ENCODE measurements around the gene PRMT3. TPM values are rescaled to one million over a fixed set of nuclear protein-coding genes. Genes with fewer than 3 reads are reported as not detected.
"Not testable (repeated sequence)": the region's sequence is repeated elsewhere in the genome, so short reads cannot be mapped to it uniquely, and the experiment has no call there.

PRMT3 gene
- total RNA-seq, 4 donors from 2014 or later, result 8.2 to 14.9 (median 12.9) TPM

GRCh38 chr11:20363500-20364340 is 23.8 kb upstream of the PRMT3 start, which contains the start of gene HTATIP2:
Gene HTATIP2 (plus strand): TSS chr11:20363714. CDS start chr11:20364238, 524 bp downstream.
- TF ChIP-seq CTCF (IDR thresholded peaks at IDR 0.05), result no peak
- TF ChIP-seq POLR2A (IDR thresholded peaks at IDR 0.05), result no peak
- WGBS, 2 donors, result 2 to 3% methylated on average over 32 to 49 of the region's 68 CpGs
- DNase-seq (ENCODE audit: low spot score in 2 of 2), result peak; percentile 70 to 94
- intact Hi-C loops (cut with DNase I; ENCODE audit: low total_unique reads), result no loop called here
- H3K4me3 ChIP-seq (ENCODE audit: low read depth, poor library complexity, severe bottlenecking), result peak within 1 kb of the TSS; percentile 74

- WGBS, 2 donors, result 15 to 30% methylated on average over 6 of the region's 6 CpGs
- no peak for DNase-seq (ENCODE audit: low spot score in 2 of 2)
- no peak for TF ChIP-seq POLR2A (IDR thresholded peaks at IDR 0.05)
- no peak for TF ChIP-seq CTCF (IDR thresholded peaks at IDR 0.05)
- intact Hi-C loops (cut with DNase I; ENCODE audit: low total_unique reads), result no loop called here
- peak overlapping the region; percentile 74 for H3K4me3 ChIP-seq (ENCODE audit: low read depth, poor library complexity, severe bottlenecking)
Measured at GRCh38 chr11:20364341-20364792, 23.1 kb upstream of the PRMT3 start.

- intact Hi-C loops (cut with DNase I; ENCODE audit: low total_unique reads); DNase-seq (ENCODE audit: low spot score in 2 of 2); H3K4me3 ChIP-seq (ENCODE audit: low read depth, poor library complexity, severe bottlenecking): not testable (repeated sequence)
- 71 to 86% methylated on average over 6 of the region's 6 CpGs for WGBS, 2 donors
Measured at GRCh38 chr11:20365465-20365864, 22.1 kb upstream of the PRMT3 start.

- no peak overlapping the region for H3K4me3 ChIP-seq (ENCODE audit: low read depth, poor library complexity, severe bottlenecking)
- 32 to 39% methylated on average over 9 of the region's 9 CpGs for WGBS, 2 donors
- peak in 1 of 2 donors; percentile 55 for DNase-seq (ENCODE audit: low spot score in 2 of 2)
- intact Hi-C loops (cut with DNase I; ENCODE audit: low total_unique reads), result no loop called here
- TF ChIP-seq CTCF (IDR thresholded peaks at IDR 0.05) (no peak), POLR2A (IDR thresholded peaks at IDR 0.05) (no peak)
Measured at GRCh38 chr11:20367313-20367948, 20.1 kb upstream of the PRMT3 start.

- TF ChIP-seq POLR2A (IDR thresholded peaks at IDR 0.05) (no peak), CTCF (IDR thresholded peaks at IDR 0.05) (no peak)
- no peak overlapping the region for H3K4me3 ChIP-seq (ENCODE audit: low read depth, poor library complexity, severe bottlenecking)
- no peak for DNase-seq (ENCODE audit: low spot score in 2 of 2)
- intact Hi-C loops (cut with DNase I; ENCODE audit: low total_unique reads), result no loop called here
Measured at GRCh38 chr11:20368438-20368837, 19.1 kb upstream of the PRMT3 start.

- intact Hi-C loops (cut with DNase I; ENCODE audit: low total_unique reads), result no loop called here
- TF ChIP-seq POLR2A (IDR thresholded peaks at IDR 0.05) (no peak), CTCF (IDR thresholded peaks at IDR 0.05) (no peak)
- no peak for DNase-seq (ENCODE audit: low spot score in 2 of 2)
- no peak overlapping the region for H3K4me3 ChIP-seq (ENCODE audit: low read depth, poor library complexity, severe bottlenecking)
Measured at GRCh38 chr11:20369826-20370225, 17.7 kb upstream of the PRMT3 start.
